ENCODE data around the gene DMXL1.

DNA sequence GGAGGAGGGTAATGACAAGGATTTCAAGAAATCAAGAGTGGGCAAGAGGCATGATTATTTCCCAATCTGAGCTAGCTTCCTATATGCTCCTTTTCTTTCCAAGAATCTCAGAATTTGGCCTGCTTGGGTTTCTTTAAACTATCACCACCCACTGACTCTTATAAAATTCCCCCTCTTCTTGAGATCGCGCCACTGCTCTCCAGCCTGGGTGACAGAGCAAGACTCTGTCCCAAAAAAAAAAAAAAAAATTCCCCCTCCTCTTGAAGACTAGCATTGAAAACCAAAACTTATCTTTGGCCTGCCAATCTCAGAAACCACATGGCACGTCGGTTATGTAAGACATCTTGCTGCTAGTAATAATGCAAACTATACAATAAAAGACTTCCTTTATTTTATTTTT lies 3.4 kb upstream of the DMXL1 start:
- TF ChIP-seq EZH2 (IDR thresholded peaks at IDR 0.05; ENCODE audit: insufficient read depth, poor library complexity, severe bottlenecking) (no peak), EZH2phosphoT487 (IDR thresholded peaks at IDR 0.05; ENCODE audit: insufficient read depth, low read depth) (no peak)

Data from GM23248 (cell line).